HEK293 (cell line): ENCODE results near the gene SLC9A9.

Experiments used
- CTCF ChIA-PET: fragments of 350-600 bp; formaldehyde crosslinking; extraction: SDS; loops from one replicate; lab custom pipeline; 2021; ENCODE audit warnings: antibody characterized with exemption; lab: Yijun Ruan, JAX
- POLR2A ChIA-PET: fragments of 300-600 bp; formaldehyde crosslinking; extraction: SDS; loops from one replicate; lab custom pipeline; 2020; ENCODE audit warnings: antibody characterized with exemption, inconsistent platforms; lab: Yijun Ruan, JAX
- H3K27ac ChIP-seq: fragments of 200-500 bp; sonication (Bioruptor generic); 2 replicates; pipeline ENCODE4 v1.5.1; 2014; ENCODE audit warnings: low read depth, low read length, control low read depth, inconsistent platforms; ENCODE audit errors: extremely low read depth
- H3K36me3 ChIP-seq, 2 experiments: fragments of 200-500 bp in 1 of 2; sonication (Bioruptor generic) in 1 of 2; 1 replicate in 1 of 2; 2 replicates in 1 of 2; pipeline ENCODE4 v1.5.1; 2014 to 2017; ENCODE audit warnings: inconsistent platforms in 2 of 2, low read length in 2 of 2; ENCODE audit not compliant: control insufficient read depth in 2 of 2, insufficient read depth in 1 of 2
- H3K4me1 ChIP-seq: fragments of 200-500 bp; sonication (Bioruptor generic); 2 replicates; pipeline ENCODE4 v1.5.1; 2014; ENCODE audit warnings: mild to moderate bottlenecking, low read length, inconsistent platforms; ENCODE audit not compliant: control insufficient read depth, insufficient read depth
- H3K4me3 ChIP-seq: 2 replicates; pipeline ENCODE4 v1.5.1; 2011; ENCODE audit warnings: low read depth, mild to moderate bottlenecking, control low read depth, low read length, moderate library complexity
- H3K9me3 ChIP-seq: fragments of 200-500 bp; sonication (Bioruptor generic); 2 replicates; pipeline ENCODE4 v1.5.1; 2014; ENCODE audit warnings: low read depth, low read length, inconsistent platforms; ENCODE audit not compliant: control insufficient read depth, insufficient read depth
- BCL11B ChIP-seq: fragments of 450-650 bp; formaldehyde crosslinking; IDR thresholded peaks from 2 replicates; pipeline ENCODE4 v1.5.1; 2016; ENCODE audit warnings: low read depth, missing biosample characterization, missing genetic modification characterization
- GLI4 ChIP-seq: fragments of 450-650 bp; formaldehyde crosslinking; IDR thresholded peaks from 2 replicates; pipeline ENCODE4 v1.5.1; 2016; ENCODE audit warnings: missing biosample characterization, missing genetic modification characterization
- HIC1 ChIP-seq: fragments of 450-650 bp; formaldehyde crosslinking; IDR thresholded peaks from 2 replicates; pipeline ENCODE4 v1.5.1; 2016; ENCODE audit warnings: missing biosample characterization, missing genetic modification characterization
- HOXA7 ChIP-seq: sonication (generic); formaldehyde crosslinking; IDR thresholded peaks from 2 replicates; pipeline ENCODE4 v1.8.1; 2022; ENCODE audit warnings: missing genetic modification reagents, borderline replicate concordance
- KLF17 ChIP-seq: fragments of 450-650 bp; formaldehyde crosslinking; IDR thresholded peaks from 2 replicates; pipeline ENCODE4 v1.5.1; 2016; ENCODE audit warnings: missing biosample characterization, missing genetic modification characterization
- PRDM2 ChIP-seq: fragments of 450-650 bp; formaldehyde crosslinking; IDR thresholded peaks from 2 replicates; pipeline ENCODE4 v1.5.1; 2016; ENCODE audit warnings: missing biosample characterization, missing genetic modification characterization, borderline replicate concordance
- ZBTB21 ChIP-seq: fragments of 450-650 bp; formaldehyde crosslinking; IDR thresholded peaks from 2 replicates; pipeline ENCODE4 v1.5.1; 2017; ENCODE audit warnings: missing biosample characterization, missing genetic modification characterization
- ZBTB6 ChIP-seq: fragments of 450-650 bp; formaldehyde crosslinking; IDR thresholded peaks from 2 replicates; pipeline ENCODE4 v1.5.1; 2017; ENCODE audit warnings: missing biosample characterization, missing genetic modification characterization
- ZBTB8A ChIP-seq: fragments of 450-650 bp; formaldehyde crosslinking; IDR thresholded peaks from 2 replicates; pipeline ENCODE4 v1.5.1; 2016; ENCODE audit warnings: missing biosample characterization, missing genetic modification characterization
- ZNF174 ChIP-seq: fragments of 450-650 bp; formaldehyde crosslinking; IDR thresholded peaks from 2 replicates; pipeline ENCODE4 v1.5.0; 2017; ENCODE audit warnings: missing biosample characterization, mild to moderate bottlenecking, missing genetic modification characterization
- ZNF19 ChIP-seq: fragments of 450-650 bp; formaldehyde crosslinking; IDR thresholded peaks from 2 replicates; pipeline ENCODE4; 2016; ENCODE audit warnings: missing biosample characterization, missing genetic modification characterization, low read depth
- ZNF2 ChIP-seq: fragments of 450-650 bp; formaldehyde crosslinking; IDR thresholded peaks from 2 replicates; pipeline ENCODE4 v1.5.1; 2016; ENCODE audit warnings: missing biosample characterization, missing genetic modification characterization
- ZNF571 ChIP-seq: fragments of 450-650 bp; formaldehyde crosslinking; IDR thresholded peaks from 2 replicates; pipeline ENCODE4 v1.5.0; 2017; ENCODE audit warnings: missing biosample characterization, missing genetic modification characterization
- ZNF600 ChIP-seq: fragments of 450-650 bp; formaldehyde crosslinking; IDR thresholded peaks from 2 replicates; pipeline ENCODE4 v1.5.1; 2016; ENCODE audit warnings: missing biosample characterization, missing genetic modification characterization
- ZNF658 ChIP-seq: fragments of 450-650 bp; formaldehyde crosslinking; IDR thresholded peaks from 2 replicates; pipeline ENCODE4; 2016; ENCODE audit warnings: missing biosample characterization, missing genetic modification characterization
- ZNF747 ChIP-seq: fragments of 450-650 bp; formaldehyde crosslinking; IDR thresholded peaks from 2 replicates; pipeline ENCODE4 v1.5.1; 2016; ENCODE audit warnings: missing biosample characterization, missing genetic modification characterization
- ZNF837 ChIP-seq: fragments of 450-650 bp; formaldehyde crosslinking; IDR thresholded peaks from 2 replicates; pipeline ENCODE4 v1.5.1; 2016; ENCODE audit warnings: missing biosample characterization, missing genetic modification characterization
- ZSCAN16 ChIP-seq: fragments of 450-650 bp; formaldehyde crosslinking; IDR thresholded peaks from 2 replicates; pipeline ENCODE4 v1.5.1; 2016; ENCODE audit warnings: missing biosample characterization, missing genetic modification characterization

Gene SLC9A9

GRCh38 chr3:143429628-143430514 is 418.4 kb downstream of the SLC9A9 start (continued):
- TF ChIP-seq KLF17 (tag by site-specific recombination) (no peak), HIC1 (no peak), ZNF571 (no peak), PRDM2 (tag by site-specific recombination) (no peak), HOXA7 (CRISPR knock-in tag) (no peak), ZNF747 (tag by site-specific recombination) (no peak), BCL11B (tag by site-specific recombination) (no peak), GLI4 (tag by site-specific recombination) (no peak)

GRCh38 chr3:143428294-143428693 is 420.0 kb downstream of the SLC9A9 start:
- ChIA-PET CTCF (no interaction called here), POLR2A (no interaction called here)
- H3K27ac ChIP-seq = no peak overlapping the region
- H3K4me1 ChIP-seq = peaks cover 3% of the 10 kb centered on the region; the same call in 1 of the 2 replicates
- no peaks in the 10 kb centered on the region for H3K9me3 ChIP-seq
- H3K36me3 ChIP-seq = no peaks in the 10 kb centered on the region
- no peak overlapping the region for H3K4me3 ChIP-seq
- TF ChIP-seq ZNF837 (tag by site-specific recombination) (no peak), ZBTB21 (tag by site-specific recombination) (no peak), ZNF174 (tag by site-specific recombination) (no peak), ZNF658 (tag by site-specific recombination) (no peak), ZNF19 (tag by site-specific recombination) (no peak), ZBTB6 (no peak), ZBTB8A (tag by site-specific recombination) (no peak), ZSCAN16 (tag by site-specific recombination) (no peak), ZNF600 (tag by site-specific recombination) (no peak), ZNF2 (tag by site-specific recombination) (no peak)
- TF ChIP-seq, all 188 proteins: peak for 0
